ENCODE data around the gene CPM.

DNA sequence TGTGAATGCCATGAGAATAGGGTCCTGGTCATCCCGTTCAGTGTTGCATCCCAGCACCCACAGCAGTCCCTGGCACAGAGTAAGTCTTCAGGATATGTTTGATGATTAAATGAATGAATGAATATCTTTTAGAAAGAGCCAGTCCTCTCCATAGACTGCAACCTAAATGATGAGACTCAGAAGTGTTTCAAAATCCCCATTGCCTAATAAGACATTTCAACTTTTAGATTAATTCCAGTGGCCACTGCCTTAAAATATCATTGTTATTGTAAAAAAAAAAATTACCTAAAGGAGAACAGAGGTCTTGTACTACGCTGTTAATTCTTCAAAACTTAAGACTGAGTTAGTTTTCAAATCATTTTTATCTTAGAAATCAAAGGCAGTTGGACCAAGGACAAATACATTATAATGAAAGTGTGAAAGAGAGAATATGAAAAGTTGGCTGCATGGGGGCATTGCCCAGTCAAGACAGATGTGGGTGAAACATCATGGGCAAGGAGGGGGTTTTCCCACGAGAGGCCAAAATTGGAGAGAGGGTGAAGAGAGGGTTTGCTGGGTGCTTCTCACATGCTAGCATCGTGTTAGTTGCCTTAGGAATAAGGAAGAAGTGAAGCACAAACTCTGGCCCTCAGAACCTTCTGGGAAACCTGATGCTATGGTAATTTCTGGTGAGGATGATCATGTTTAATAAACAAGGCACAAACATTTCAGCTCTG is 26.3 kb upstream of the CPM start:
- TF ChIP-seq, protein P1, sequence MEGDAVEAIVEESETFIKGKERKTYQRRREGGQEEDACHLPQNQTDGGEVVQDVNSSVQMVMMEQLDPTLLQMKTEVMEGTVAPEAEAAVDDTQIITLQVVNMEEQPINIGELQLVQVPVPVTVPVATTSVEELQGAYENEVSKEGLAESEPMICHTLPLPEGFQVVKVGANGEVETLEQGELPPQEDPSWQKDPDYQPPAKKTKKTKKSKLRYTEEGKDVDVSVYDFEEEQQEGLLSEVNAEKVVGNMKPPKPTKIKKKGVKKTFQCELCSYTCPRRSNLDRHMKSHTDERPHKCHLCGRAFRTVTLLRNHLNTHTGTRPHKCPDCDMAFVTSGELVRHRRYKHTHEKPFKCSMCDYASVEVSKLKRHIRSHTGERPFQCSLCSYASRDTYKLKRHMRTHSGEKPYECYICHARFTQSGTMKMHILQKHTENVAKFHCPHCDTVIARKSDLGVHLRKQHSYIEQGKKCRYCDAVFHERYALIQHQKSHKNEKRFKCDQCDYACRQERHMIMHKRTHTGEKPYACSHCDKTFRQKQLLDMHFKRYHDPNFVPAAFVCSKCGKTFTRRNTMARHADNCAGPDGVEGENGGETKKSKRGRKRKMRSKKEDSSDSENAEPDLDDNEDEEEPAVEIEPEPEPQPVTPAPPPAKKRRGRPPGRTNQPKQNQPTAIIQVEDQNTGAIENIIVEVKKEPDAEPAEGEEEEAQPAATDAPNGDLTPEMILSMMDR (IDR thresholded peaks at IDR 0.05; ENCODE audit: insufficient read depth, low read length, poor library complexity, severe bottlenecking) = no peak
- no peak for TF ChIP-seq EZH2phosphoT487 (conservative IDR thresholded peaks at IDR 0.05; ENCODE audit: low read length)

Measured in SU-DHL-6 (cell line).